Prostate gland (tissue), 2 donors: ENCODE measurements around the gene PAXX.

Experiments used
- POLR2A ChIP-seq: fragments of 450-650 bp; IDR thresholded peaks from one replicate; pipeline ENCODE4 v1.6.1; 2016; ENCODE audit warnings: antibody characterized with exemption, mild to moderate bottlenecking
- POLR2AphosphoS5 ChIP-seq: sonication (generic); formaldehyde crosslinking; IDR thresholded peaks from one replicate; pipeline ENCODE4 v1.6.1; 2017; ENCODE audit warnings: antibody characterized with exemption
- TF ChIP-seq, protein P1 (sequence below), 4 experiments: fragments of 200-600 bp in 2 of 4; fragments of 450-650 bp in 2 of 4; sonication (generic) in 2 of 4; IDR thresholded peaks; 1 replicate in 3 of 4; 2 replicates in 1 of 4; pipeline ENCODE4 v1.5.1; 2016 to 2019; ENCODE audit warnings: antibody characterized with exemption in 4 of 4, mild to moderate bottlenecking in 2 of 4, moderate library complexity in 2 of 4

DNA sequence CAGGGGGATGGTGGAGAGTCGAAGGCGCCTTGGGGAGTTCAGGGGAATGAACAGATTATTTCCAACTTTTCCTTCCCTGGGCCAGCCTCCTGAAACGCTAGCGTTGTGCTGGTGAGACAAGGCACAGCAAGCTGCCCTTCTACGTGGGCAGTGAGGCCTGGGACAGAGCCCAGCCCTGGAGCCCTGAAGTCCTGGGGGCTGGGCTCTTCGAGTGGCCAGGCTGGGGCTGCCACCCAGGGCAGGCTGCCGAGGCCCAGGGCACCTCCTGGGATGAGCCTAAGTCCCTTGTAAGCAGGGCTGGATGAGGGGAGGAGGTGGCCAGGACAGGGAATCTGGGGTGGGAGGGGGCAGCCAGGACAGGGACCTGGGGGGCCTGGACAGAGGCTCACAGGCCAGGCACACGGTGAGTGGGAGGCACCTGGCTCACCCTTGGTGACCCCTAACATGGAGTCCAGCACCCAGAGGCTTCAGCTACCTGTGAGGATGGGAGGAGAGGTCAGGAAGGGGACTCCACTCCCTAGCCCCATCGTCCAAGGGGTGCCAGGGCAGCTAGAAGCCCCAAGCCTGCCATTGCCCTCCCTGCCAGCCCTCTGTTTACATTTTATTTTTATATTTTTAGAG, 41.5 kb upstream of the PAXX start:
- TF ChIP-seq, protein P1, sequence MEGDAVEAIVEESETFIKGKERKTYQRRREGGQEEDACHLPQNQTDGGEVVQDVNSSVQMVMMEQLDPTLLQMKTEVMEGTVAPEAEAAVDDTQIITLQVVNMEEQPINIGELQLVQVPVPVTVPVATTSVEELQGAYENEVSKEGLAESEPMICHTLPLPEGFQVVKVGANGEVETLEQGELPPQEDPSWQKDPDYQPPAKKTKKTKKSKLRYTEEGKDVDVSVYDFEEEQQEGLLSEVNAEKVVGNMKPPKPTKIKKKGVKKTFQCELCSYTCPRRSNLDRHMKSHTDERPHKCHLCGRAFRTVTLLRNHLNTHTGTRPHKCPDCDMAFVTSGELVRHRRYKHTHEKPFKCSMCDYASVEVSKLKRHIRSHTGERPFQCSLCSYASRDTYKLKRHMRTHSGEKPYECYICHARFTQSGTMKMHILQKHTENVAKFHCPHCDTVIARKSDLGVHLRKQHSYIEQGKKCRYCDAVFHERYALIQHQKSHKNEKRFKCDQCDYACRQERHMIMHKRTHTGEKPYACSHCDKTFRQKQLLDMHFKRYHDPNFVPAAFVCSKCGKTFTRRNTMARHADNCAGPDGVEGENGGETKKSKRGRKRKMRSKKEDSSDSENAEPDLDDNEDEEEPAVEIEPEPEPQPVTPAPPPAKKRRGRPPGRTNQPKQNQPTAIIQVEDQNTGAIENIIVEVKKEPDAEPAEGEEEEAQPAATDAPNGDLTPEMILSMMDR (IDR thresholded peaks at IDR 0.05), result no peak
- TF ChIP-seq POLR2A (no peak), POLR2AphosphoS5 (no peak)
